ENCODE results near the gene CIRBP. TPM values are rescaled to one million over a fixed set of nuclear protein-coding genes. Genes with fewer than 3 reads are reported as not detected.

The CIRBP gene
- total and polyA plus RNA-seq, 2 of the 13 experiments (the other 11 are each of a cell fraction or from before 2014, with no cell fraction given) = 133 to 140 TPM

DNA sequence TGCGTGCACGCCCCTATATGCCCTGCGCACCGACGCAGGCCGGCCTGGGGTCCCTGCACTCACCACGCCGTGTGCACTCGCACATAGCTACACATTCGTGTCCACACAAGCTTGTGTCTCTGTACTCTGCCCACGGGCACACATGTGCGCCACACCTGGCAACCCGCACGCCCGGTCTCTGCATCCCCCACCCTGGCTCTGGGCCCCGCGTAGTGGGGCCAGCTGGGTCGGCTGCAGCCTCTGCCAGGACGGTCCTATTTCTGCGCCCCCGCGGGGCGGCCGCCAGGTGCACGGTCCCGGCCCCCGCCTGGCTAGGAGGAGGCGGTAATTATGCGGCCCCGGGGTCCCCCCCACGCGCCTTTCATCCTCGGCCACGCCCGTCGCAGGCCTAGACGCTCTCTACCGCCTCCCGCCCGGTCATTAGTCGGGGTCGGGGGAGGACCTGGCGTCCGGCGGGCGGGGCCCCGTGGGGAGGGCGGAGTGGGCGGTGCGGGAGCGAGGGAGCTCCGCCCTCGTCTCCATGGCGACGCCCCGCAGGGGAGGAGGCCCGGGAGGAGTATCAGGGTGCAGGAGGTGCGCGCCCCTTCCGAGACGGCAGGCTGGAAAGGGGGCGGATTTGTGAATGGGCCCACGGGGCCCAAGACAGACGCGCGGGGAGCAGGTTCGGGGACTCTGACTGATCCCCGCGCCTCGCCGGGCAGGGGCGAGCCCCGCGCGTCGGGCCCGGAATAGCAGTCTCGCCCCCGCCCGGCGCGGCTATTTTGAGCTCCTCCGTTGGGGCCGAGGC, 2.8 kb upstream of the CIRBP start (continued):
- TF ChIP-seq YEATS2 (CRISPR knock-in tag; IDR thresholded peaks at IDR 0.05; ENCODE audit: borderline replicate concordance) (peak; percentile 55; the same call in 1 of the 2 replicates), SRY (CRISPR knock-in tag; IDR thresholded peaks at IDR 0.05) (peak; percentile 12; the same call in 1 of the 2 replicates), KDM3A (CRISPR knock-in tag; IDR thresholded peaks at IDR 0.05; ENCODE audit: low read depth) (peak; percentile 88; the same call in 1 of the 2 replicates), ZNF34 (CRISPR knock-in tag; IDR thresholded peaks at IDR 0.05; ENCODE audit: borderline replicate concordance) (0 out of 2 replicates have a peak, but pooled peaks have one; percentile 51), NR1H2 (CRISPR knock-in tag; IDR thresholded peaks at IDR 0.05; ENCODE audit: borderline replicate concordance, low read depth) (no peak), RXRA (CRISPR knock-in tag; IDR thresholded peaks at IDR 0.05) (peak; percentile 89), ZNF263 (CRISPR knock-in tag; IDR thresholded peaks at IDR 0.05) (peak; percentile 90), ZBTB8A (CRISPR knock-in tag; IDR thresholded peaks at IDR 0.05; ENCODE audit: borderline replicate concordance, low read depth) (0 out of 2 replicates have a peak, but pooled peaks have one; percentile 52), KLF11 (CRISPR knock-in tag; IDR thresholded peaks at IDR 0.05) (0 out of 2 replicates have a peak, but pooled peaks have one; percentile 39), ETV5 (CRISPR knock-in tag; IDR thresholded peaks at IDR 0.05; ENCODE audit: borderline replicate concordance) (0 out of 2 replicates have a peak, but pooled peaks have one; percentile 46), ZFY (CRISPR knock-in tag; IDR thresholded peaks at IDR 0.05) (peak; percentile 64), EZH2 (conservative IDR thresholded peaks at IDR 0.05; ENCODE audit: low read depth, low read length) (no peak), ZNF432 (CRISPR knock-in tag; IDR thresholded peaks at IDR 0.05; ENCODE audit: borderline replicate concordance) (no peak), PAF1 (CRISPR knock-in tag; IDR thresholded peaks at IDR 0.05) (no peak), EED (CRISPR knock-in tag; IDR thresholded peaks at IDR 0.05) (peak; percentile 93), ISL2 (CRISPR knock-in tag; IDR thresholded peaks at IDR 0.05) (peak; percentile 41), ZNF317 (CRISPR knock-in tag; IDR thresholded peaks at IDR 0.05) (peak; percentile 73), XBP1 (CRISPR knock-in tag; IDR thresholded peaks at IDR 0.05) (no peak), HOXA9 (CRISPR knock-in tag; IDR thresholded peaks at IDR 0.05; ENCODE audit: borderline replicate concordance) (peak; percentile 68), ZNF136 (CRISPR knock-in tag; IDR thresholded peaks at IDR 0.05; ENCODE audit: low read depth) (no peak)
- TF ChIP-seq, protein P1, sequence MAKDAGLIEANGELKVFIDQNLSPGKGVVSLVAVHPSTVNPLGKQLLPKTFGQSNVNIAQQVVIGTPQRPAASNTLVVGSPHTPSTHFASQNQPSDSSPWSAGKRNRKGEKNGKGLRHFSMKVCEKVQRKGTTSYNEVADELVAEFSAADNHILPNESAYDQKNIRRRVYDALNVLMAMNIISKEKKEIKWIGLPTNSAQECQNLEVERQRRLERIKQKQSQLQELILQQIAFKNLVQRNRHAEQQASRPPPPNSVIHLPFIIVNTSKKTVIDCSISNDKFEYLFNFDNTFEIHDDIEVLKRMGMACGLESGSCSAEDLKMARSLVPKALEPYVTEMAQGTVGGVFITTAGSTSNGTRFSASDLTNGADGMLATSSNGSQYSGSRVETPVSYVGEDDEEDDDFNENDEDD (CRISPR knock-in tag; IDR thresholded peaks at IDR 0.05; ENCODE audit: borderline replicate concordance) = peak; percentile 50; the same call in 1 of the 2 replicates
- TF ChIP-seq, protein P2, sequence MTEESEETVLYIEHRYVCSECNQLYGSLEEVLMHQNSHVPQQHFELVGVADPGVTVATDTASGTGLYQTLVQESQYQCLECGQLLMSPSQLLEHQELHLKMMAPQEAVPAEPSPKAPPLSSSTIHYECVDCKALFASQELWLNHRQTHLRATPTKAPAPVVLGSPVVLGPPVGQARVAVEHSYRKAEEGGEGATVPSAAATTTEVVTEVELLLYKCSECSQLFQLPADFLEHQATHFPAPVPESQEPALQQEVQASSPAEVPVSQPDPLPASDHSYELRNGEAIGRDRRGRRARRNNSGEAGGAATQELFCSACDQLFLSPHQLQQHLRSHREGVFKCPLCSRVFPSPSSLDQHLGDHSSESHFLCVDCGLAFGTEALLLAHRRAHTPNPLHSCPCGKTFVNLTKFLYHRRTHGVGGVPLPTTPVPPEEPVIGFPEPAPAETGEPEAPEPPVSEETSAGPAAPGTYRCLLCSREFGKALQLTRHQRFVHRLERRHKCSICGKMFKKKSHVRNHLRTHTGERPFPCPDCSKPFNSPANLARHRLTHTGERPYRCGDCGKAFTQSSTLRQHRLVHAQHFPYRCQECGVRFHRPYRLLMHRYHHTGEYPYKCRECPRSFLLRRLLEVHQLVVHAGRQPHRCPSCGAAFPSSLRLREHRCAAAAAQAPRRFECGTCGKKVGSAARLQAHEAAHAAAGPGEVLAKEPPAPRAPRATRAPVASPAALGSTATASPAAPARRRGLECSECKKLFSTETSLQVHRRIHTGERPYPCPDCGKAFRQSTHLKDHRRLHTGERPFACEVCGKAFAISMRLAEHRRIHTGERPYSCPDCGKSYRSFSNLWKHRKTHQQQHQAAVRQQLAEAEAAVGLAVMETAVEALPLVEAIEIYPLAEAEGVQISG (CRISPR knock-in tag; IDR thresholded peaks at IDR 0.05) = peak; percentile 67
- TF ChIP-seq, protein P3, sequence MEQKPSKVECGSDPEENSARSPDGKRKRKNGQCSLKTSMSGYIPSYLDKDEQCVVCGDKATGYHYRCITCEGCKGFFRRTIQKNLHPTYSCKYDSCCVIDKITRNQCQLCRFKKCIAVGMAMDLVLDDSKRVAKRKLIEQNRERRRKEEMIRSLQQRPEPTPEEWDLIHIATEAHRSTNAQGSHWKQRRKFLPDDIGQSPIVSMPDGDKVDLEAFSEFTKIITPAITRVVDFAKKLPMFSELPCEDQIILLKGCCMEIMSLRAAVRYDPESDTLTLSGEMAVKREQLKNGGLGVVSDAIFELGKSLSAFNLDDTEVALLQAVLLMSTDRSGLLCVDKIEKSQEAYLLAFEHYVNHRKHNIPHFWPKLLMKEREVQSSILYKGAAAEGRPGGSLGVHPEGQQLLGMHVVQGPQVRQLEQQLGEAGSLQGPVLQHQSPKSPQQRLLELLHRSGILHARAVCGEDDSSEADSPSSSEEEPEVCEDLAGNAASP (CRISPR knock-in tag; IDR thresholded peaks at IDR 0.05; ENCODE audit: borderline replicate concordance) = peak; percentile 83; the same call in 1 of the 2 replicates

Data from HepG2 (cell line).